Pulmonary artery endothelial cell (primary cell): ENCODE measurements around the gene GMIP. TPM values are rescaled to one million over a fixed set of nuclear protein-coding genes. Genes with fewer than 3 reads are reported as not detected.

Experiments
- DNase-seq: peaks from one replicate; pipeline ENCODE4 v3.0.0-alpha.2; 2011; ENCODE audit warnings: low read depth, low spot score
- total RNA-seq: library from RNA; depleted of rRNA; stranded (reverse); fragments of >200 nt; gene quantifications from 2 replicates; pipeline ENCODE4 v1.2.3, GENCODE V29; 2014

Gene GMIP
- total RNA-seq, 1 donor from 2014 or later, result 9.2 TPM

GRCh38 chr19:19635313-19635702 is 8.1 kb downstream of the GMIP start:
- no peak for DNase-seq

GRCh38 chr19:19634516-19635312 is 8.7 kb downstream of the GMIP start:
- no peak for DNase-seq

GRCh38 chr19:19633711-19634515 is 9.5 kb downstream of the GMIP start:
- DNase-seq, result no peak

GRCh38 chr19:19632661-19633060 is 10.8 kb downstream of the GMIP start:
- no peak for DNase-seq

GRCh38 chr19:19631346-19631745 is 12.1 kb downstream of the GMIP start:
- DNase-seq, result no peak

- DNase-seq, result no peak
These were observed 13.0 kb downstream of the GMIP start for GRCh38 chr19:19630426-19630825.

- DNase-seq, result no peak
These were observed 13.4 kb downstream of the GMIP start for GRCh38 chr19:19630062-19630414.

- DNase-seq, result no peak
These were observed 14.8 kb downstream of the GMIP start for GRCh38 chr19:19628501-19629134.

- no peak for DNase-seq
These were observed 15.6 kb downstream of the GMIP start, which contains the start of gene LPAR2 for GRCh38 chr19:19627621-19628500. Gene LPAR2, minus strand, starts transcription at chr19:19628220. Its CDS starts 945 bp downstream, at chr19:19627275.

GRCh38 chr19:19626516-19627472 is 16.7 kb downstream of the GMIP start:
- DNase-seq, result no peak

- no peak for DNase-seq
These were observed 19.4 kb downstream of the GMIP start for GRCh38 chr19:19624032-19624570.

- DNase-seq, result no peak
These were observed 20.1 kb downstream of the GMIP start for GRCh38 chr19:19623383-19623782.

- DNase-seq, result no peak
These were observed 23.6 kb downstream of the GMIP start for GRCh38 chr19:19619849-19620210.

GRCh38 chr19:19619181-19619848 is 24.1 kb downstream of the GMIP start:
- DNase-seq, result no peak

GRCh38 chr19:19618219-19619051 is 25.0 kb downstream of the GMIP start, which contains the start of gene PBX4:
Gene PBX4, minus strand, starts transcription at chr19:19618687. Its CDS starts 58 bp downstream, at chr19:19618629.
- DNase-seq, result no peak

- no peak for DNase-seq
These were observed 28.4 kb downstream of the GMIP start for GRCh38 chr19:19615086-19615485.

- DNase-seq, result no peak
These were observed 30.0 kb downstream of the GMIP start for GRCh38 chr19:19613506-19613905.
